ENCODE results near the gene GALNT5. TPM values are rescaled to one million over a fixed set of nuclear protein-coding genes. Genes with fewer than 3 reads are reported as not detected.
"Not testable (repeated sequence)": the region's sequence is repeated elsewhere in the genome, so short reads cannot be mapped to it uniquely, and the experiment has no call there.

GALNT5 gene
- total RNA-seq, 2 experiments from 2014 or later = not detected

GRCh38 chr2:157322432-157322831, 64.9 kb downstream of the GALNT5 start:
- no peak for DNase-seq
- Mint-ChIP-seq H3K27ac (no peak overlapping the region), H3K27me3 (no peaks in the 10 kb centered on the region), H3K4me3 (no peak overlapping the region), H3K36me3 (peaks cover 21% of the 10 kb centered on the region), H3K9me3 (no peaks in the 10 kb centered on the region), H3K4me1 (peaks cover 19% of the 10 kb centered on the region)

GRCh38 chr2:157324331-157324843, 66.9 kb downstream of the GALNT5 start:
- H3K9me3 Mint-ChIP-seq = no peaks in the 10 kb centered on the region
- no peak overlapping the region for H3K4me3 Mint-ChIP-seq

DNA sequence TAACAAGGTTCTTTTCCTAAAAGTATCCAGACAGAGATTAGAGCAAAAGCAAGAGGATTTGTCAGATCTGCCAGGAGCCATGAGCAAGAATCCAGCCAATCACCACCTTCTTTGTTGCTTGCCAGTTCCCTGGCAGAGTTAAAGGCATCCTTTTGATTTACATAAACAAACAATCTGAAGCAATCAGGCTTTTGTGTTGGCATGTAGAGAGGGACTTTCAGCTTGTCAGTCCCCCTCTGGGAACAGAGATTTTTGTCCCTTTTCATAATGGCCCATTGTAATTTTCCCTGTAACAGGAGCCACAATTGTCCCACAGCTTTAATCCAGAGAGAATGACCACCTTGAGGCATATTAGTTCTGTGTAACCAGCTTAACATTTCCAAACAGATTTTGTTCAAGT, 68.3 kb downstream of the GALNT5 start, which contains the start of gene ERMN:
ERMN (minus strand) TSS at position 39 of the 400 bp plus-strand sequence. CDS start 182 bp downstream, outside the sequence.
- no peak for DNase-seq
- Mint-ChIP-seq H3K4me3 (no peak within 1 kb of the TSS), H3K36me3 (peaks cover 17% of the 10 kb centered on the region), H3K27ac (no peak within 1 kb of the TSS), H3K4me1 (peaks cover 39% of the 10 kb centered on the region), H3K27me3 (no peaks in the 10 kb centered on the region), H3K9me3 (no peaks in the 10 kb centered on the region)

More at GRCh38 chr2:157324331-157324843, 66.9 kb downstream of the GALNT5 start:
- Mint-ChIP-seq H3K27me3 (no peaks in the 10 kb centered on the region), H3K36me3 (peaks cover 20% of the 10 kb centered on the region), H3K27ac (no peak overlapping the region), H3K4me1 (peaks cover 32% of the 10 kb centered on the region)
- no peak for DNase-seq

- H3K4me1 Mint-ChIP-seq = peaks cover 43% of the 10 kb centered on the region
- peaks cover 12% of the 10 kb centered on the region for H3K36me3 Mint-ChIP-seq
- no peaks in the 10 kb centered on the region for H3K27me3 Mint-ChIP-seq
- DNase-seq = no peak
- no peak overlapping the region for H3K4me3 Mint-ChIP-seq
- H3K27ac Mint-ChIP-seq = no peak overlapping the region
- no peaks in the 10 kb centered on the region for H3K9me3 Mint-ChIP-seq
These were observed 69.2 kb downstream of the GALNT5 start for GRCh38 chr2:157326698-157327097.

DNA sequence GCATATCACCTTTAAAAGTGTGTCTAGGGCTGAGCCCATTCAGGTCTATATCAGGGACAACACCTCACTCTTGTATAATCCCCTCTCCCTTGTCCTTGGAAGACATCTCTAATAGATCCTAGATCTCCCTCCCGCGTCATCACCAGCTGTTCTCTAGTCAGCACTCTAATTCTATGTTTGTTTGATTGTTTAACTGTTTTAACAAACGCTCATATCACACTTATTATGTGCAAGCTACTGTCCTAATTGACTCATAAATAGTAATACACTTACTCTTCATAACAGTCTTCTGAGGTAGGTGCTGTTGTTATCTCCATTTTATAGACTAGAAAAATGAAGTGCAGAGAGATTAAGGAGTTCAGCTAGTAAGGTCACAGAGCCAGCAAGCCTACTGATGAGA, 69.7 kb downstream of the GALNT5 start:
- H3K4me1 Mint-ChIP-seq = peaks cover 47% of the 10 kb centered on the region
- no peaks in the 10 kb centered on the region for H3K9me3 Mint-ChIP-seq
- peak overlapping the region; percentile 75 for H3K27ac Mint-ChIP-seq
- no peaks in the 10 kb centered on the region for H3K27me3 Mint-ChIP-seq
- DNase-seq = no peak
- peaks cover 12% of the 10 kb centered on the region for H3K36me3 Mint-ChIP-seq
- peak overlapping the region; percentile 40 for H3K4me3 Mint-ChIP-seq

DNA sequence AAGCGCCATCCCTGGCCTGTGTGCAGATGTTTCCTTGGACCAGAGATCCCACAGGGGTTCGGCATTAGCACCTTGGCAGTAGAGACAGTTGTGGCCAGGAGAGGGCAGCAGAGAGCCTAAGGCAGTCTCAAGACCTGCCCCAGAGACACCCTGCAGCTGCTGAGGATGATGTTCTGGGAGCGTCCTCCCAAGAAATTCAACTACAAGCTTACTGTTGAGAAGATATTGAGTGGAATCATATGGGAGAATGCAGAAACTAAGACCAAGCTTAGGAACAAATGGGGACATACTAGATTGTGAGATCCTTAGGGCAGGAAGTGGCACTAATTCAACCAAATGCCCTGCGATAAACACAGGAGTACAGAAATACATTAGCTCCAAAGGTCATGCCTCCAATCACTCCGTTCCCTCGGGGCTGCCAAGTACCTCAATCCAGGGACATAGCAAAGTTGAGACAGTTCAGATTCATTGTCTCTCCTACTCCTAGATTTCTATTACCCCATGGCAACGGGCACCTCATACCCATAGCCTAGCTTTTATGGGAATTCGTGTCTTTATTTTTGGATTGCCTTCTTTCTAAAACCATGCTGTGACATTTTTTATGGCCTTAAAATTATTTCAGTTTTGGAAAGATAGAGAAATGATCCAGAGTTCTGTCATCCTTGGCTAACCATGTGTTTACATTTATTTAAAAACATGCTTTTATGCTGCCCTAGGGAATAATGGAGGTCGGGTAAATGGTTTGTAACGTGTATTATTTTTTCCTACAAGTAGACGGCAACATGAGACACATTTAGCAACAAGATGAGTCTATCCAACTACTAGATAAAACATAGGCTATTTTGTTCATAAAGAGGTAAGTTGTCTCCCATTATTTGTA, 70.4 kb downstream of the GALNT5 start:
- Mint-ChIP-seq H3K36me3 (peaks cover 12% of the 10 kb centered on the region), H3K4me3 (peak overlapping the region; percentile 40), H3K4me1 (peaks cover 50% of the 10 kb centered on the region), H3K9me3 (no peaks in the 10 kb centered on the region), H3K27me3 (no peaks in the 10 kb centered on the region), H3K27ac (peak overlapping the region; percentile 75)
- peak; percentile 84 for DNase-seq

DNA sequence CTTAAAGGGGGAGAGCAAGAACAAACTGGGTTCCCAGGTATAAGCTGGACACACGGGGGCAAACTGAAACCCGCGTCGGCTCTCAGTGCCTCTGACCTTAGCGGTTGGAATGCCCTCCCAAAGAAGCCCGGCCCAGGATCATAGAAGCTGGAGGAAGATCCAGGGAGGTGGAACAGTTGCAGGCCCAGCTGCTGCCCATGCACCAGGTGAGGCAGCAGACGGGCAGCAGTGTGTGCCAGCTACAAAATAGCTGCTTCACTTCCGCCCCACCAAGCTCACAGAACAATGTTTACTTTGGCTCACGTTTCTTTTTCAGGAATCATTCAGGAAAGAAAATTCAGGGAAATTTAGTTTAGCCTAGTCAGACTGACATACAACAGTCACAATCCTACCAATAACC, 72.0 kb downstream of the GALNT5 start:
- Mint-ChIP-seq H3K4me1 (peaks cover 65% of the 10 kb centered on the region), H3K36me3 (peaks cover 8% of the 10 kb centered on the region), H3K4me3 (no peak overlapping the region), H3K27ac (peak overlapping the region; percentile 6), H3K27me3 (no peaks in the 10 kb centered on the region), H3K9me3 (no peaks in the 10 kb centered on the region)
- DNase-seq = no peak

DNA sequence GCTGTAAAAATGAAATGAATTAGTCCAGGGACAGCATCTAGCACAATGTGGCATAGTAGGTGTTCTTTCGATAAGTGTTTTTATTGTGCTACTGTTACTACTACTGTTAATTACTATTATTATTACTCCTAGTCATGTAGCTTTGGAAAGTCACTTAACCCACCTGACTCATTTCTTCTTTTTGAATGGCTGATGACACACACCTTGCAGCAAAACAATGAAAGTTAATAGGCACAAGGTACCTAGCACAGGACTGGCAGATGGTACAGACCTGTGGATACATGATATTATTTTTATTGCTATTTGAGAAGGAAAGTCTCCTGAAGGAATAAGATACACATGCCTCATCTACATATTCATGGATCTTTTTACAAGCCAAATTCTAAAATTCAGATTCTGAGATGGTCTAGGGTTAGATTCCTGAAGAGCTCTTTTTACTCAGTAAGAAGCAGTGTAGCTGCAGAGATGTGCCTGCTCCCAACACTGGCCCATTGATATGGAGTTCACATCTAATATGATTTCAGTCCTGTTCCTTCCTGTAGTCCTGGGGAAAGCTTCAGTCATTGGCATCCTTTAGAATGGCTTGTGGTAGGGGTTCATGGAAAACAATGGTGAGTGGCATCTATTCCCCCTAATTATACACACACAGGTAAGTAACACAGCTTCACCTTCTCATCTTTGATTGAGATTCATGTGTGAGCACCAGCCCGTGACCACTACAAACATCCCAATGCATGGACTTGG, 76.0 kb downstream of the GALNT5 start:
- Mint-ChIP-seq H3K36me3 (peaks cover 12% of the 10 kb centered on the region), H3K27ac (peak overlapping the region; percentile 85), H3K4me1 (peaks cover 75% of the 10 kb centered on the region), H3K4me3 (no peak overlapping the region), H3K27me3 (no peaks in the 10 kb centered on the region), H3K9me3 (no peaks in the 10 kb centered on the region)
- no peak for DNase-seq

GRCh38 chr2:157334335-157334734, 76.8 kb downstream of the GALNT5 start:
- H3K27ac Mint-ChIP-seq = peak overlapping the region; percentile 52

DNA sequence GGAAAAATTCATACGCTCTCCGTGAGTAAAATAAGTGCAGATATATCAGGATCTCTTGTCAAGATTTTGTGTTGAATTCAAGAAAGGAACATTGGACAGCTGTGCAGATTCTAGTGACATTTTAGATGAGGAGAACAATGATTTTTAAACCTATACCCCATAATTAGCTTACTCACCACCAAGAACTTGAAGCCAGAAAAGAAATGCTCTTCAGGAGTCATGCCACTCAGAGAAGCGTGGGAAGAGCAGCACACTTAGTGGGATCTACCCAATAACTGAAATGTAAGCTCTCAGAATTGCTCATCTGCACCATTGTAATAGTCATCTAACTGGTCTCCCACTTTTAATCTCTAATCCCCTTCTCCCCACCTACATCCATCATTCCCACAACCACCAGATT, 77.3 kb downstream of the GALNT5 start:
- Mint-ChIP-seq H3K4me1 (peaks cover 71% of the 10 kb centered on the region), H3K27ac (peak overlapping the region; percentile 52), H3K36me3 (peaks cover 8% of the 10 kb centered on the region)

More at GRCh38 chr2:157334335-157334734, 76.8 kb downstream of the GALNT5 start:
- no peak for DNase-seq
- H3K4me3 Mint-ChIP-seq = peak overlapping the region; percentile 16
- H3K36me3 Mint-ChIP-seq = peaks cover 10% of the 10 kb centered on the region
- no peaks in the 10 kb centered on the region for H3K27me3 Mint-ChIP-seq
- peaks cover 75% of the 10 kb centered on the region for H3K4me1 Mint-ChIP-seq
- H3K9me3 Mint-ChIP-seq = peaks cover 3% of the 10 kb centered on the region

GRCh38 chr2:157336137-157337010, 78.9 kb downstream of the GALNT5 start:
- H3K27me3 Mint-ChIP-seq = no peaks in the 10 kb centered on the region
- peak overlapping the region; percentile 43 for H3K27ac Mint-ChIP-seq
- peaks cover 64% of the 10 kb centered on the region for H3K4me1 Mint-ChIP-seq
- peaks cover 14% of the 10 kb centered on the region for H3K36me3 Mint-ChIP-seq
- peak overlapping the region; percentile 33 for H3K4me3 Mint-ChIP-seq
- no peak for DNase-seq
- peaks cover 8% of the 10 kb centered on the region for H3K9me3 Mint-ChIP-seq

More for the DNA sequence above, 77.3 kb downstream of the GALNT5 start:
- Mint-ChIP-seq H3K27me3 (no peaks in the 10 kb centered on the region), H3K9me3 (peaks cover 3% of the 10 kb centered on the region), H3K4me3 (peak overlapping the region; percentile 8)
- no peak for DNase-seq

DNA sequence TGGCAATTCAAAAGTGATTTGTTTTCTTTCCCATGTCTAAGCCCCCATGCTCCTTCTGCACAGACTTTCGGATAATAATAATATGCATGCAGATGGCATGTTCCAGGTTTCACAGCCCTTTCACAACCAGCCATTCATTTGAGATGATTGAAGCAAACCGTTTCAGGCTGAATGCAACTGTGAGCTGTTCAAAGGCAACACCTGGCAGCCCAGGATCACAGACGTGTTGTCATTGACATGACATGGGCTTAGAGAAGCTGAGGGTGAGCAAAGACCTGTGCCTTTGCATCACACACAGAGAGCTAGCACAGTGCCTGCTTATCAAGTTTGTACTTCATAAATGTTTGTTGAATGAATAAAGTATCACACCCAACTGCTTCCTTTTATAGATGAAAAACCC, 80.5 kb downstream of the GALNT5 start:
- Mint-ChIP-seq H3K9me3 (peaks cover 23% of the 10 kb centered on the region), H3K27ac (no peak overlapping the region), H3K4me1 (peaks cover 49% of the 10 kb centered on the region), H3K27me3 (no peaks in the 10 kb centered on the region), H3K4me3 (no peak overlapping the region), H3K36me3 (peaks cover 30% of the 10 kb centered on the region)
- DNase-seq = no peak

DNA sequence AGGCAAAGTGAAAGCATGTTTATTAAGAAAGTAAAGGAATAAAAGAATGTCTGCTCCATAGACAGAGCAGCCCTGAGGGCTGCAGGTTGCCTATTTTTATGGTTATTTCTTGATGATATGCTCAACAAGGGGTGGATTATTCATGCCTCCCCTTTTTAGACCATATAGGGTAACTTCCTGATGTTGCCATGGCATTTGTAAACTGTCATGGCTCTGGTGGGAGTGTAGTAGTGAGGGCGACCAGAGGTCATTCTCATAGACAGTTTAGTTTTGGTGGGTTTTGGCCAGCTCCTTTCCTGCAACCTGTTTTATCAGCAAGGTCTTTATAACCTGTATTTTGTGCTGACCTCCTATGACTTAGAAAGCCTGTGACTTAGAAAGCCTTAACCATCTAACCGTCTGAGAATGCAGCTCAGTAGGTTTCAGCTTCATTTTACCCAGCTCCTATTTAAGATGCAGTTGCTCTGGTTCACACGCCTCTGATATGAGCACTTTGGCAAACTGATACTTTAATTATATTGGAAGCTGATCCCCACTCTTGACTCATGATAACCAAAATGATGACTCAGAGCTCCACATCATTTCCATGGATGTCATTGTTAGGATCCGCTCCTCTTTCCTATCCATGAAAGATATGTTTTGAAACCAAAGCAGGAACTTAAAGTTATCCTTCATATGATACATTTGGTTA, 82.6 kb downstream of the GALNT5 start:
- no peak overlapping the region for H3K27ac Mint-ChIP-seq
- H3K9me3 Mint-ChIP-seq = peaks cover 41% of the 10 kb centered on the region
- peaks cover 32% of the 10 kb centered on the region for H3K4me1 Mint-ChIP-seq
- H3K4me3 Mint-ChIP-seq = no peak overlapping the region
- no peak for DNase-seq
- H3K27me3 Mint-ChIP-seq = no peaks in the 10 kb centered on the region
- peaks cover 46% of the 10 kb centered on the region for H3K36me3 Mint-ChIP-seq

GRCh38 chr2:157341381-157341780, 83.9 kb downstream of the GALNT5 start:
- H3K27me3 Mint-ChIP-seq, H3K27ac Mint-ChIP-seq, DNase-seq, H3K4me3 Mint-ChIP-seq: not testable (repeated sequence)
- Mint-ChIP-seq H3K9me3 (peaks cover 45% of the 10 kb centered on the region), H3K4me1 (peaks cover 26% of the 10 kb centered on the region), H3K36me3 (peaks cover 52% of the 10 kb centered on the region)
